Lung (tissue), 12 donors: ENCODE results near the gene CNP. TPM values are rescaled to one million over a fixed set of nuclear protein-coding genes. Genes with fewer than 3 reads are reported as not detected.
A peak's percentile ranks its signal among the peaks of the same experiment; 100 is the strongest.

Source experiments
- ATAC-seq: fragments of 200-7000 bp; cut with Tn5 transposase; one replicate; pipeline ENCODE4 v1.9.1; 2020; ENCODE audit warnings: moderate number of reproducible peaks; ENCODE audit not compliant: insufficient read depth, low FRiP score
- DNase-seq, 3 donors: peaks; one replicate each; pipeline ENCODE4 v3.0.0-alpha.2; 2013 to 2017
- H3K27ac ChIP-seq, 2 donors: one replicate each; pipeline ENCODE4 v1.5.1; 2013; ENCODE audit warnings: mild to moderate bottlenecking in 2 of 2, moderate library complexity in 2 of 2, control low read depth in 1 of 2, inconsistent platforms in 1 of 2, low read depth in 1 of 2, low read length in 1 of 2
- H3K27me3 ChIP-seq, 3 donors: one replicate each; pipeline ENCODE4 v1.5.1; 2013; ENCODE audit warnings: low read length in 2 of 3; ENCODE audit not compliant: control insufficient read depth in 3 of 3, insufficient read depth in 3 of 3
- H3K36me3 ChIP-seq, 4 donors: one replicate each; pipeline ENCODE4 v1.5.1; 2013; ENCODE audit warnings: low read length in 4 of 4, mild to moderate bottlenecking in 1 of 4, moderate library complexity in 1 of 4; ENCODE audit not compliant: control insufficient read depth in 4 of 4, insufficient read depth in 4 of 4
- H3K4me1 ChIP-seq, 5 donors: one replicate each; pipeline ENCODE4 v1.5.1; 2013; ENCODE audit warnings: low read length in 5 of 5, mild to moderate bottlenecking in 2 of 5, moderate library complexity in 1 of 5; ENCODE audit not compliant: control insufficient read depth in 5 of 5, insufficient read depth in 5 of 5
- H3K4me3 ChIP-seq: one replicate; pipeline ENCODE4 v1.5.1; 2013; ENCODE audit warnings: mild to moderate bottlenecking, control low read depth, moderate library complexity
- H3K9ac ChIP-seq, 2 donors: one replicate each; pipeline ENCODE4 v1.5.1; 2013; ENCODE audit warnings: low read length in 2 of 2, control low read depth in 1 of 2; ENCODE audit not compliant: insufficient read depth in 1 of 2
- H3K9me3 ChIP-seq, 4 donors: one replicate each; pipeline ENCODE4 v1.5.1; 2013; ENCODE audit warnings: low read length in 3 of 4, mild to moderate bottlenecking in 1 of 4, moderate library complexity in 1 of 4; ENCODE audit not compliant: control insufficient read depth in 4 of 4, insufficient read depth in 3 of 4
- CTCF ChIP-seq: IDR thresholded peaks from 2 replicates; pipeline ENCODE4 v1.5.1; 2012; ENCODE audit warnings: mild to moderate bottlenecking; ENCODE audit errors: control extremely low read depth, extremely low read depth
- WGBS, 2 donors: extraction: QIAGEN DNeasy Blood & Tissue Kit; methylation state at CpG; one replicate each; pipeline ENCODE4 v1.1.7; 2013; 5-methylcytosine and 5-hydroxymethylcytosine counted together
- polyA plus RNA-seq, 2 donors: library from polyadenylated mRNA; stranded (reverse); fragments of 200-250 nt; gene quantifications; one replicate each; pipeline ENCODE4 v1.2.1, GENCODE V29; 2013
- total RNA-seq, 2 donors: library from RNA; depleted of rRNA in 1 of 2; stranded (reverse); fragments of >200 nt in 1 of 2; gene quantifications; one replicate each; pipeline ENCODE4 v1.2.1, GENCODE V29; 2014 to 2021
- donor health status: control.
- donor health status: control.
- donor health status: Bipolar disorder and iron deficiency.
- donor health status: healthy.
- donor health status: DM: yes; HTN: yes; CAD: no.

Gene CNP
- total and polyA plus RNA-seq, 4 donors, result 32.3 to 53.5 (median 33.9) TPM

GRCh38 chr17:42016411-42016831 lies 49.8 kb downstream of the CNP start:
- Histone ChIP-seq H3K4me1 (peaks cover 0 to 28% (median 11%) of the 10 kb centered on the region in 5 donors), H3K27me3 (no peaks in the 10 kb centered on the region), H3K4me3 (peak overlapping the region; percentile 98), H3K9ac (peak overlapping the region; percentile 92 to 97), H3K9me3 (no peaks in the 10 kb centered on the region), H3K36me3 (peaks cover 0 to 9% (median 2%) of the 10 kb centered on the region in 4 donors), H3K27ac (peak overlapping the region; percentile 78 to 92)
- no peak for TF ChIP-seq CTCF
- DNase-seq (peak; percentile 42 to 51 (median 47)), ATAC-seq (no peak)
- 3 to 8% methylated on average over 12 of the region's 12 CpGs for WGBS, 2 donors

- no peaks in the 10 kb centered on the region for H3K27me3 ChIP-seq
- H3K9me3 ChIP-seq, result no peaks in the 10 kb centered on the region
- H3K36me3 ChIP-seq, result peaks cover 0 to 9% (median 4%) of the 10 kb centered on the region in 4 donors
- DNase-seq (peak; percentile 95 to 97 (median 95)), ATAC-seq (peak; percentile 94)
- no peak for TF ChIP-seq CTCF
- H3K9ac ChIP-seq, result peak within 1 kb of the TSS; percentile 92 to 97
- peak within 1 kb of the TSS; percentile 98 for H3K4me3 ChIP-seq
- WGBS, 2 donors, result 1% methylated on average over 67 to 70 of the region's 70 CpGs
- peak within 1 kb of the TSS; percentile 78 to 92 for H3K27ac ChIP-seq
- H3K4me1 ChIP-seq, result peaks cover 0 to 30% (median 11%) of the 10 kb centered on the region in 5 donors
These were observed 50.6 kb downstream of the CNP start, which contains the start of gene DNAJC7 for GRCh38 chr17:42016941-42017865. Gene DNAJC7, minus strand, starts transcription at chr17:42017439. Its CDS starts 23 bp downstream, at chr17:42017416.

- peaks cover 0 to 14% (median 9%) of the 10 kb centered on the region in 4 donors for H3K36me3 ChIP-seq
- no peaks in the 10 kb centered on the region for H3K9me3 ChIP-seq
- peak overlapping the region; percentile 78 to 92 for H3K27ac ChIP-seq
- DNase-seq, result no peak
- WGBS, 2 donors, result 5% methylated on average over 11 of the region's 11 CpGs
- H3K4me3 ChIP-seq, result peak overlapping the region; percentile 98
- ATAC-seq, result no peak
- no peak for TF ChIP-seq CTCF
- H3K4me1 ChIP-seq, result peaks cover 0 to 30% (median 11%) of the 10 kb centered on the region in 5 donors
- H3K9ac ChIP-seq, result peak overlapping the region; percentile 76 to 97
- no peaks in the 10 kb centered on the region for H3K27me3 ChIP-seq
These were observed 51.2 kb downstream of the CNP start for GRCh38 chr17:42017866-42018200.
